Activated naive CD8-positive, alpha-beta T cell treated with anti-CD3 and anti-CD28 coated beads, Interleukin-2, amount 10 ng/mL, durations not matched to agents 7 days and 5 days (primary cell): ENCODE data around the gene RBMS3. TPM values are rescaled to one million over a fixed set of nuclear protein-coding genes. Genes with fewer than 3 reads are reported as not detected.

Source experiments
- ATAC-seq: fragments of 150-1000 bp; cut with Tn5 transposase; one replicate; pipeline ENCODE4 v1.10.0; 2021; ENCODE audit warnings: low read depth, moderate library complexity
- POLR2A ChIA-PET: fragments of 350-600 bp; sonication (Branson Sonifier 250); formaldehyde crosslinking; loops from one replicate; lab custom pipeline; 2021; ENCODE audit warnings: antibody characterized with exemption; lab: Charles Lee
- DNase-seq: peaks from one replicate; pipeline ENCODE4 v3.0.0; 2021
- H3K27ac Mint-ChIP-seq: one replicate; pipeline ENCODE4 v1.8.0; 2022; ENCODE audit warnings: mild to moderate bottlenecking, mixed read lengths
- H3K27me3 Mint-ChIP-seq: one replicate; pipeline ENCODE4 v1.8.0; 2022; ENCODE audit warnings: mild to moderate bottlenecking, moderate library complexity, mixed read lengths
- H3K36me3 Mint-ChIP-seq: one replicate; pipeline ENCODE4 v1.8.0; 2021; ENCODE audit warnings: mild to moderate bottlenecking, mixed read lengths
- H3K4me1 Mint-ChIP-seq: one replicate; pipeline ENCODE4 v1.8.0; 2021; ENCODE audit warnings: mixed read lengths
- H3K4me3 Mint-ChIP-seq: one replicate; pipeline ENCODE4 v1.8.0; 2022; ENCODE audit warnings: mild to moderate bottlenecking, moderate library complexity, mixed read lengths
- H3K9me3 Mint-ChIP-seq: one replicate; pipeline ENCODE4 v1.8.0; 2021; ENCODE audit warnings: mixed read lengths
- total RNA-seq, 2 experiments: library from RNA; stranded (reverse); gene quantifications; one replicate each; pipeline ENCODE4 v1.2.3, GENCODE V29; 2021

The RBMS3 gene
- total RNA-seq, 2 experiments from 2014 or later = 0.58 to 0.74 TPM

DNA sequence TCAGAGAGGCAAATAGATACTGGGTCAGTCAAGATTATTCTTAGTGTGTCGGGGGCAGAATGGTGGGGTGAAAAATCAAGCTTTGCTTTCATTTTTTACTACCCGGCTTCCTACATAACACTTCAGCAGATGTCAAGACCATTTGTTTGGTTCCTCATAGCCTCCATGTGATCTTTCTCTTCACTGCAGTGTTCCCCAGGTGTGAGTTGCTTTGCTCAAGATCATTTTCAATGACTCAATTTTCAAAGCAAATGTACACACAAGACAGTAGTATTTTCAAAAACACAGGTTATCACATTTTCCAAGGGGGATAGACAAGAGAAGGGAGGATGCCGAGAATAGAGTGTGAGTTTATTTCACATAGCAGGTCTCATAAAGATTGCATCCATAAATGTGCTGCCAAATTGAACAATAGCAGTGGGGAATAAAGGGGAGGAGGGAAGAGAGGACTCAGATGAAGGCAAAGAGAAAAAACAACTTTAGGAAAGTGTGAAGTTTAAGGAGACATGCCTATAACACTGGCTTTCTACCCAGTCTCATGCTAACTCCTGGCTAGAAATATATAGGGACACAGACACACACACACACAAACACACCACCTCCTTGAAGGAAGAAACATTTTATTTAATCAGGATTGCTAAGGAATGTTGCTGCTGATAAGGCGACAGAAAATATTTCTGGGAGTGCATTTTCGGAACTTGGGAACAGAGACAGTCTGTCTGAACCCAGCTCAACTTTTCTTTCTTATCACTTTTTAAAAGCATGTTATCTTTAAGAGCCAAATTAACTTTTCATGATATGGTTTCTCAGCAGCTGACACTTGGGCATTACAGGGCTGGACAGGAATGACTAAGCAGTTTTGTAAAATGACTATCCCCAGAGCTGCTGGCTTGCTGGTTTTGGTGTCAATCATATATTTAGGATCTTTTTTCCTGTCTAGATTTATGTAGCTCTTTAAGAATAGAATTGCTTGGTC, 402.4 kb downstream of the RBMS3 start:
- ATAC-seq = no peak
- POLR2A ChIA-PET = no interaction called here
- Mint-ChIP-seq H3K36me3 (no peaks in the 10 kb centered on the region), H3K9me3 (peaks cover 2% of the 10 kb centered on the region), H3K4me3 (no peak overlapping the region), H3K27ac (no peak overlapping the region), H3K4me1 (peaks cover 12% of the 10 kb centered on the region), H3K27me3 (no peaks in the 10 kb centered on the region)
- no peak for DNase-seq

DNA sequence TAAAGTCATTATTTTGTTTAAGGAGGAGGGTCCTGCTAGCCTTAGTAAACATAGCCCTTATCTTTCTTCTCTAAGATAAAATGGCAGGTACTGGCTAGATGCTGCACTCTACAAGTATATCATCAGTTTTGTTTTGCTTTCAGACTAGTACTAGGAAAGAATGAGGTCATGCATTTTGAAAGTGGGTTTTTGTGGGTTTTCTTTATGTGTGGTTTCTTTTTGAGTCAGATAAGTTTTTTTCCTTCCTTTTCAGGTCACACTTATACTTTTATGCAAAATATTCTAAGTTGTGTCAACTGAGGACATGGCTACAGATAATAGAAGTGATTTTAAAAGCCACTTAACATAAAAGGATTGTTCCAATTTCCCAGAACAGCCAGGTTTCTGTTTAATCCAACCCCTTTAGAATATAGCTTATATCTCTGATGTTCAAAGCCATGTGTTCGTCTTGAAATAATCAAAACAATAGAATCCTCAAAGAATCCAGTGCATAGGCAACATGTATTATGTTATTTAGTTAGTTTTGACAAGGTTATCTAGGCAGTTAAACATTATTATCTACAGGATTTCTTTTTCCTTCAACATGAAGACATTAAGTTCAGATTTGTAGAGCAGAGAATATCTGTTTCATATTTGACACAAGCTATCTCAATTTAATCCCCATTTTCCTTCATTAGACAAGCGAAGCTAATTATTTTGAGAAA, 406.2 kb downstream of the RBMS3 start:
- H3K9me3 Mint-ChIP-seq = peaks cover 3% of the 10 kb centered on the region
- DNase-seq = no peak
- H3K27me3 Mint-ChIP-seq = peaks cover 3% of the 10 kb centered on the region
- peak; percentile 97 for ATAC-seq
- POLR2A ChIA-PET = no interaction called here
- H3K27ac Mint-ChIP-seq = peak overlapping the region; percentile 34
- H3K4me3 Mint-ChIP-seq = peak overlapping the region; percentile 30
- H3K36me3 Mint-ChIP-seq = no peaks in the 10 kb centered on the region
- peaks cover 13% of the 10 kb centered on the region for H3K4me1 Mint-ChIP-seq

DNA sequence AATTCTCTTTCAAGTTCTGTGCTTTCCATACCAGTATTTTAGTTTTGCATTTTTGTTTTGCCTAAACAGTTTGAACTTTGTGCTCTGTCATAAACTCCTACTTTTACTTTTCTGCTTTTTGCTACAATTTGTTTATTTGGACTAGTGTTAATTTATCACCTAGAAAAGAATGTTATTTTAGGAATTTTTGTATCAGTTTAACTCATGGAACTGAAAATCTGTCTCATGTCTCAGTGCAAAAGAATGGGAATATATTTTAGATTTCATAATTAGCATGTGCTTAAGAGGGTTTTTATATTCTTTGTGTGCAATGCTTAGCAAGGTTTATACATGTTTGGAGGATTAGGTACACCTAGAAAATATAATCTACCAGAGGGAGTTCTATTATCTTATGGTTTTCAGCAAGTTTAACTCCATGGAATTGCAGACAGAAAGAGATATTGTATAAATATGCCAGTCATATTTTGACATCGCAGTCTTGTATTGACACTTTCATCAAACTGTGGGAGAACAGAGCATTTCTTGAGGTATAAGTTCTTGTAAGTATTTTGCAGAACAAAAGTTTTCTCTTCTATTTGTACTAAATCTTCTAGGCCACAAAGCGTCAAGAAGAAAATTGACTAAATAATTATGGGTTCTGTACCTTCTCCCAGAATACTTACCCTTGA, 409.9 kb downstream of the RBMS3 start:
- ATAC-seq (no peak), DNase-seq (no peak)
- Mint-ChIP-seq H3K36me3 (no peaks in the 10 kb centered on the region), H3K9me3 (peaks cover 1% of the 10 kb centered on the region), H3K27me3 (peaks cover 9% of the 10 kb centered on the region), H3K4me3 (no peak overlapping the region), H3K4me1 (peaks cover 13% of the 10 kb centered on the region), H3K27ac (no peak overlapping the region)
- POLR2A ChIA-PET = no interaction called here

DNA sequence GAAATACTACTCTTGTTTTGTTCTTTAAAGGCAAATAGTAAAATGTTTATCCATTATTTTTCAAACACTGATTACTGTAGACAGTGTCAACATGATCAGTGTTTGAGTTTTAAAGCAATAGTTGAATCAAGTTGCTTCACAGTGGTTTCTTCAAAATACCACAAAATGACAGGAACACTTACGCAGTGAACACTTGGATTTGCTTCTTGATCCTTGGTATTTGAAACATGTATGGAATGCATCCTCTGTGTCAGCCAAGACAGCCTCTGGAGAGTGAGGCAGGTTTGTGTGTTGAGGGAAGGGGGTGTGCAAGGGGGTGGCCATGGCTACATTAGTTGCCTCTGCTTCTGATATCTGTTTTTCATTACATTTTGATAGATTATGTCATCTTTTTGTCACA, 413.0 kb downstream of the RBMS3 start:
- DNase-seq (no peak), ATAC-seq (no peak)
- Mint-ChIP-seq H3K36me3 (no peaks in the 10 kb centered on the region), H3K4me1 (no peaks in the 10 kb centered on the region), H3K4me3 (no peak overlapping the region), H3K27ac (no peak overlapping the region), H3K27me3 (peaks cover 9% of the 10 kb centered on the region), H3K9me3 (no peaks in the 10 kb centered on the region)
- POLR2A ChIA-PET = no interaction called here

DNA sequence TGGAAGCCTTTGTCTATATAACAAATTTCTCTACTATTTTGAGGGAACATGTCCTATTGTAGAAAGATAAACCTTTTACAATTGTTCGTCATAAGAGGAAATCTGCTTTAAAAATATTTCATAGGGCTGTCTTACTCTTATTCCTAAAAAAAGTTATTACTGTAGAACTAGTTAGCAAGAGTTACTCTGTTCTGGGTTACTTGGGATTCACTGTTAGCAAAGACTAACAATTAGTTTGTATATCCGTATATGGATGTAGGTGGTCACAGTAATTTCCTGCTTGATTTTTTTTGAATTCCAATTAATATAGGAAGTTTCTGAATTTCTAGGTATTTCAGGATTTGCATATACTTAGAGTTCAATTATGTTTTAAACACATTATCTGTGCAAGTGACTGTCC, 413.5 kb downstream of the RBMS3 start:
- ATAC-seq (no peak), DNase-seq (no peak)
- Mint-ChIP-seq H3K27me3 (peaks cover 9% of the 10 kb centered on the region), H3K4me1 (no peaks in the 10 kb centered on the region), H3K9me3 (no peaks in the 10 kb centered on the region), H3K36me3 (no peaks in the 10 kb centered on the region), H3K27ac (no peak overlapping the region), H3K4me3 (no peak overlapping the region)
- POLR2A ChIA-PET = no interaction called here

DNA sequence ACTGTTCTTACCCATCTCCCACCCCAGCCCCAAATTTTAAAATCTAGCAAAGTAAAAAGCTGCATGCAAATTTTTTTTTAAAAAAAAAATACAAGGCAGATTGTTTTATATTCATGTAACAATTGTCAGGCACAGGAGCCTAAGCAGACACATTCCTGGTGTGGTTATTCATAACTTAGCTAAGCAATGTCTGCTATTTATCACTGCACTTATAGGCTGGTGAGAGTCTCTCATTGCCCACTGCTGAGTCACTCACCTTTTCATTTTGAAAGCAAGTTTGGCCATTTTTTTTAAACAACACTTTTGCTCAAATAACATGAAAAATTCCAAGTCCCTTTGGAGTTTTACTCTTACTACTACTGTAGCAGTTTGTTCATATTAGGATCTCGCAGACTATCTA, 413.9 kb downstream of the RBMS3 start:
- no peak overlapping the region for H3K27ac Mint-ChIP-seq
- no peaks in the 10 kb centered on the region for H3K4me1 Mint-ChIP-seq
- ATAC-seq (no peak), DNase-seq (no peak)
- no peaks in the 10 kb centered on the region for H3K36me3 Mint-ChIP-seq
- no peak overlapping the region for H3K4me3 Mint-ChIP-seq
- POLR2A ChIA-PET = no interaction called here
- H3K9me3 Mint-ChIP-seq = no peaks in the 10 kb centered on the region
- H3K27me3 Mint-ChIP-seq = peaks cover 9% of the 10 kb centered on the region

DNA sequence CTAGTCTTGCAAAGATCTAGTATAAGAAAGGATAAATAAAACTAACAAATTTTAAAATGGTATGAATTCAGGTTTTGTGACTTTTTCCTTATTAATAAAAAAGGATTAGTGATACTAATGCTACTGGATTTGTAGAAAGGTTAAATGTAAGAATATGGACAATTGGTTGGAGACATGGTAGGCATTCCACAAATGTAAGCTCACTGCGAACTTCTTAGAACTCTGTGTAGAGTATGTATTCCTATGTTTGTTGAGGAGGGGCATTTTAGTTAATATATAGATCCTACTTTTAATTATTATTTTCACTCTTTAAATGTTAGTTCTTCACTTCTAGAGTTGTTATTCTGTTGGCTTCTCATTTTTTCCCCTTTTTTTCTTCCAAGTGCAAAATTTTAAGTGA, 414.3 kb downstream of the RBMS3 start:
- Mint-ChIP-seq H3K4me1 (no peaks in the 10 kb centered on the region), H3K27me3 (peaks cover 6% of the 10 kb centered on the region), H3K36me3 (no peaks in the 10 kb centered on the region), H3K9me3 (no peaks in the 10 kb centered on the region), H3K27ac (no peak overlapping the region), H3K4me3 (no peak overlapping the region)
- POLR2A ChIA-PET = no interaction called here
- ATAC-seq = no peak
- DNase-seq = no peak

DNA sequence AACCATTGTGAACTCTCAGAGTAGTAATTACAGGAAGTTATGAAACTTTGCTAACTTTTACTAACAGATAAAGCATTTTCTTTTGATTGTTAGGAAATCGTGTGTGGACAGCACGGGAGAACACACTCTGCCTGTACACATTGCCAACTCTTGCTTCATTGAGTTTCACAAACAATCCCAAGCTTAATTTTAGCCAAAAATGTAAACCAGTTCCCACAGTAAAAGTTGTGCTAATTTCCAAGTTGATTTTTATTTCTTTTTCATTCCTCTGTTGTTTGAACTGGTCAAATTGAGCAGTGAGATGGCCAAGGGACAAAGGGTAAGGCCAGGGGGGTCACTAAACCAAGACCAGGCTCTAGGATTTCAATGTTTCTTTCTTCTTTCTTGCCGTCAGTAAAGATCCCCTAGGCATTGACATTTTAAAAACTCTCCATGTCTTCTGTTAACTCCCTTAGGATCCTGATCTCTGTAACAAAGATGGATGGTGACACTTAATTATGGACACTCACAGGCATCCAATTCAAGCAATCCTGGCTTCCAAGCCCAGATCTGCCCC, 414.9 kb downstream of the RBMS3 start:
- peaks cover 6% of the 10 kb centered on the region for H3K27me3 Mint-ChIP-seq
- no peak for ATAC-seq
- H3K4me1 Mint-ChIP-seq = no peaks in the 10 kb centered on the region
- H3K27ac Mint-ChIP-seq = no peak overlapping the region
- H3K36me3 Mint-ChIP-seq = no peaks in the 10 kb centered on the region
- H3K9me3 Mint-ChIP-seq = no peaks in the 10 kb centered on the region
- POLR2A ChIA-PET = no interaction called here
- no peak for DNase-seq
- no peak overlapping the region for H3K4me3 Mint-ChIP-seq

DNA sequence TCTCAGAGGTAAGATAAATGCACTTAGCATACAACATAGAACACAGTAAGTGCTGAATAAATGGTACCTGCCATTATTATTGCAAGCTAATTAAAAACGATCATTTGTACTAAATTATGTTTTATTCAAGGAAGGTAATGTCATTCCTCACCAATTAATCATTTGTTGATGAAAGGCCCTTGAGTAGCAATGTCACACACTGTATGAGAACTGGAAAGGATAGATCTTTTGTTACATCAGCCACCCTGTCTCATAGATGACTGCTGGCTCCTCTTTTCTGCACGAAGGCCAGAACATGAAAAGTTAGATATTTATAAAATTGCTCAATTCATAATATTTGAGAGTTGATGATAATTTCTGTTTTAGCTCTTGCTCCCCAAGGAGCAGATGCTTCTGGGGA, 415.4 kb downstream of the RBMS3 start:
- POLR2A ChIA-PET = no interaction called here
- Mint-ChIP-seq H3K4me3 (no peak overlapping the region), H3K27ac (no peak overlapping the region), H3K4me1 (no peaks in the 10 kb centered on the region), H3K27me3 (peaks cover 6% of the 10 kb centered on the region), H3K36me3 (no peaks in the 10 kb centered on the region), H3K9me3 (no peaks in the 10 kb centered on the region)
- DNase-seq (no peak), ATAC-seq (no peak)

DNA sequence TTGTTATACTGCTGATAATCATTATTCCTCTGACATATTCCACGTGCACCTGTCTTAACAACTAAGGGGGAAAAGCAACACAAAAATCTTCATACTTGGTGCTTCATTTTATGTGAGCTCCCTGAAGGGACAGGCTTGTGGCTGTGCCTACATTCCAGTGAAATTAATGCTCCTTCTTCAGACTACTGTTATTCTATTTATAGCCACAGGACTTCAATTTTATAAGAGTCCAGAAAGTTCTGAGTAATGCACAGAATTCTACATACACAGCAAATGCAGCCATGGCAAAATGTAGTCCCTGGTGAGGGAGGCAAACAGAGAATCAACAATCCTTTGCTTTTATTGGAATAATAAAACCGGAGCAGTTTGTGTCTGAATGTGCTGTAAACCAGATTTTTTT, 417.1 kb downstream of the RBMS3 start:
- POLR2A ChIA-PET = no interaction called here
- H3K4me3 Mint-ChIP-seq = no peak overlapping the region
- DNase-seq (no peak), ATAC-seq (no peak)
- peaks cover 6% of the 10 kb centered on the region for H3K27me3 Mint-ChIP-seq
- no peaks in the 10 kb centered on the region for H3K4me1 Mint-ChIP-seq
- H3K36me3 Mint-ChIP-seq = no peaks in the 10 kb centered on the region
- no peak overlapping the region for H3K27ac Mint-ChIP-seq
- no peaks in the 10 kb centered on the region for H3K9me3 Mint-ChIP-seq

DNA sequence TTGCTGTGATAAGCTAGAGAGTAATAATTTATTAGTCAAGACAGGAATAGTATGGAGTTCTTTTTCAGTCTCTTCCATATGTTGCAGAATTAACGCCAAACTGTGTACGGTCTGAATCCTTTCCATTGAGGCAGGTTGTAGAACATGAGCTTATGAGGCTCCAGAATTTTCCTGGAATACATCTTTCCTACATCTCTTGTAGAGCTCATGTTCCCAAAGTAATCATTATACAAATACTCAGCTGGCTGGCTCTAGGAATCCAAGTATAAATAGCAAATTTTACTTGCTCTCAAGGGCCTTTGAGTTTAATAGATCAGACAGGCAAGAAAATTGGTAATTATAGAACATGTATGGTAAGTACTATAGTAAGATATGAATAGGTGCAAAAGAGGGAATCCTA, 419.4 kb downstream of the RBMS3 start:
- ATAC-seq = no peak
- POLR2A ChIA-PET = no interaction called here
- Mint-ChIP-seq H3K9me3 (no peaks in the 10 kb centered on the region), H3K36me3 (no peaks in the 10 kb centered on the region), H3K27me3 (peaks cover 2% of the 10 kb centered on the region), H3K27ac (no peak overlapping the region), H3K4me1 (no peaks in the 10 kb centered on the region), H3K4me3 (no peak overlapping the region)
- DNase-seq = no peak

DNA sequence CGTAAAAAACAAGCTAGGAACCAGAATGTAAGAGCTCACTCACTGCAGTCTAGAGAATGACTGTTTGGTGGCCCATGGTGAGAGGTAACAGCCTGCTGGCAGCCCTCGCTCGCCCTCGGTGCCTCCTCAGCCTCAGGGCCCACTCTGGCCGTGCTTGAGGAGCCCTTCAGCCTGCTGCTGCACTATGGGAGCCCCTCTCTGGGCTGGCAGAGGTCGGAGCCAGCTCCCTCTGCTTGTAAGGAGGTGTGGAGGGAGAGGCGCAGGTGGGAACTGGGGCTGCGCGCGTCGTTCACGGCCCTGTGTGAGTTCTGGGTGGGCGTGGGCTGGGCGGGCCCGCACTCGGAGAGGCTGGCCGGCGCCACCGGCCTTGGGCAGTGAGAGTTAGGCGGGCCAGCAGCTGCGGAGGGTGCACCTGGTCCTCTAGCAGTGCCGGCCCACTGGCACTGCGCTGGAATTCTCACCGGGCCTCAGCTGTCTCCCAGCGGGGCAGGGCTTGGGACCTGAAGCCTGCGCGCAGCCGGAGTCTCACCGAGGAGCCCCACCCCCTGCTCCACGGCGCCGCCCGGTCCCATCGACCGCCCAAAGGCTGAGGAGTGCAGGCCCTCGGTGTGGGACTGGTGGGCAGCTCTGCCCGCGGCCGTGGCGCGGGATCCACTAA, 420.6 kb downstream of the RBMS3 start:
- H3K4me3 Mint-ChIP-seq = no peak overlapping the region
- no peaks in the 10 kb centered on the region for H3K9me3 Mint-ChIP-seq
- H3K36me3 Mint-ChIP-seq = no peaks in the 10 kb centered on the region
- no peak overlapping the region for H3K27ac Mint-ChIP-seq
- DNase-seq (no peak), ATAC-seq (no peak)
- H3K27me3 Mint-ChIP-seq = no peaks in the 10 kb centered on the region
- POLR2A ChIA-PET = no interaction called here
- no peaks in the 10 kb centered on the region for H3K4me1 Mint-ChIP-seq
